ENCODE data around the gene MIF4GD. TPM values are rescaled to one million over a fixed set of nuclear protein-coding genes. Genes with fewer than 3 reads are reported as not detected.

MIF4GD gene
- polyA plus RNA-seq, 1 donor, result 19.2 TPM

DNA sequence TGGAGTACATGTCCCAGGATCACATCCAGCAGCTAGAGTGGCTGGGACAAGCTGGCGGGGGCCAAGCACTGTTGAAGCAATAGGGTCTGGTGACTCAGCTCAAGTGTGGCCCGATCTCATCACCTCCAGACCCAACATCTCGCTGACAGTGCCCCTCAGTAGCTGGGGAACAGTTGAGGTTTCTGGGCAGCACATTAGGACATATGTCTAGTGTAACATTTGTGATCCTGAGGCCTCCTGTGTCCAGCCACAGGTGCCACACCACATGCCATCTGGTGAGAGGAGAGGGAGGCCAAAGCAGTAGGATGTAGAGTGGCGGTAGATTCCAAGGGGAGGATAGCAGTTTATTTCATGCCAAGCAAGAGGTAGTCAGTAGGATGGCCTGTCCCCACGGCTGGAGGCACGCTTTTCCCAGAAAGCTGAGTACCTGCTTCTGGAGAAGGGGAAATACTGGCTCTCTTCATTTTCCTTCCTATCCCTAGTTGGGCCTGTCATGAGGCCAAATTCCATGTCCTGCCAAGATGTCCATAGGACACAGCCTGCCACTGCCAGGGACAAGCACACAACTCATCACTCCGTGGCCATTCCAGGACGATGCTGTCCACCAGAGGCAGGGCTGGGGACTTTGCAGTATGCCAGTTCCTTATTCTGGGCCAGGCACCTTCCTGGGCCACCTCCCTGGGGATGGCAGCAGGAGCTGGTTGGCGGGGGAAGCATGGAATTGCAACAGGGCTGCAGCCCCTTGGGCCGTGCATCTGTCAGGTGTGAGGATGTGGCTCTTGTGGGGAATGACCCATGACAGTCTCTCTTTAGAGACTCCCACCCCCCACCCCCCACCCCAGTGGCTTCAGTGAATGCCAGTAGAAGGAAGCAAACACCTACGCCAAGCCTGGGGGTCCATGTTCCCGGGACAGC is 33.7 kb downstream of the MIF4GD start:
- DNase-seq, result no peak

DNA sequence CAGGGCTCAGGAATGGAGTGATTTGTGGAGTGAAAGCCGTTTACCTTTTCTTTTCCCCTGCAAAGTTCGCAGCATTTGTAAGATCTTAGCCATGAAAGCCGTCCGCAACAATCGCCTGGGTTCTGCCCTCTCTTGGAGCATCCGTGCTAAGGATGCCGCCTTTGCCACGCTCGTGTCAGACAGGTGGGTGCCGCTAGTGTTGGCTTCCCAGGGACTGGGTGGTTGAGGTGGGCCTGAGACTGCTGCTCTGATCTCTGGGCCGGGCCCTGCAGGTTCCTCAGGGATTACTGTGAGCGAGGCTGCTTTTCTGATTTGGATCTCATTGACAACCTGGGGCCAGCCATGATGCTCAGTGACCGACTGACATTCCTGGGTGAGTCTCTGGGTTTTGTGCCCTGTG is 38.2 kb downstream of the MIF4GD start:
- no peak for DNase-seq

DNA sequence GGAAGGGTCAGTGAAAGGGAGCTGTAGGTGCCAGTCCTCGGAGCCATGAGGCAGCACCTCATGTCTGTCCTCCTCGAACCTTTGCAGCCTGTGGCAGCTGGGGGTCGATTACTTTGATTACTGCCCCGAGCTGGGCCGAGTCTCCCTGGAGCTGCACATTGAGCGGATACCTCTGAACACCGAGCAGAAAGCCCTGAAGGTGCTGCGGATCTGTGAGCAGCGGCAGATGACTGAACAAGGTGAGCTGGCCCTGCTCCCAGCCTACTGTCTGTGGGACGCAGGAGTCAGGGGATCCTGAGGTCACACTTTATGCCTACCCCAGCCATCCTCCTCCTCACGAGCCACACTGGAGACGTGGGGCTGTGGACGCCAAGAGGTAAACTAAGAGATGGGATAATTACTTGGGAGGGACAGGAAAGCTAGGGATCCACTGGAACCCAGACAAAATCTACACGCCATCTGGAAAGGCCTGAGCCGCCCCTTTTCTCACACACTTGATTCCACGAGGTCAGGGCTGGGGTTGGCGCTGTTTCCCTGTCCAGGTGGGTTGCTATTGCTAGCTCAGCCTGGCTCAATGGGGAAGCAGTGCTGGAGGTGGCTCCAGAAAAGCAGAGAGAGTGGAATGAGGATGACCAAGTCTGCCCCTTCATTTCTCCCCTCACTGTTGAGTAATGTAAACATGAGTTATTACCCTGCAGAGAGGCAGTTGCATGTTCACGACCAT is 39.1 kb downstream of the MIF4GD start:
- no peak for DNase-seq

GRCh38 chr17:75231071-75231470 is 40.0 kb downstream of the MIF4GD start:
- DNase-seq, result no peak

DNA sequence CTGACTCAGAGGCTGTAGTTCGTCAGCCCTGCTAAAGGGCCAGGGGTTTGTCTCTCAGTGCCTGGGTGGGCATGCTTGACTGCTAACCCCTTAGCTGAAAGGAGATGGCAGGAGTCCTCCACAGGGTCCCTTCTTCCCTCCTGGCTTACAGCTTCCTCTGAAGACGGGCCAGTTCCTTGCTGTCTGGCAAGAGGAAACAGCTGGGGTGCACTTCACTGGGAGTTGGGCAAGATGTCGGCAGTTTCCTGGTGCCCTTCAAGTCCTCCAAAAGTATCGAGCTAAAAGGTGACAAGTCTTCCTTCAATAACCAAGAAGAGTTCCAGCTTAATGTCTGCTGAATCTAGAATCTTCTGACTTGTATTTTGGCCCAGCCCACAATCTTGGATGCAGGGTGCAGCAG is 42.2 kb downstream of the MIF4GD start:
- no peak for DNase-seq

DNA sequence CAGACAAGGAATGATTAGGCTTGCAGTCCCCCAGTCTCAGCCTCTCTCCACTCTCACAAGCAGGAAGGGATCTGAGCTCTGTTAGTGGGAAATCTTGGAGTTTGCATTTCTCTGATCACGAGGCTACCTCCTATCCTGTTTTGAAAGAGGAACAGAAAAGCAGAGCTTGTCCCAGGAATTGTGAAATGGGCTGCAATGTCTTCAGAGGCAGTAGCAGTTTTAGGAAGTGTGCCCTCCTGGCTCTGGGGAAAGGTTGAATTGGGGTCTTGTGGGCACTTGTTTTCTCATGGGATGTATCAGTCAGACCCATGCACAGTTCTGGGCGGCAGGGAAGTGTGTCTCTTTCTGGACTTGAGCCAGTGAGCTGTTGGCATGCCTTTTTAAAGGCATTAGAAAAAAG is 42.7 kb downstream of the MIF4GD start:
- DNase-seq, result no peak

- DNase-seq, result no peak
These were observed 43.3 kb downstream of the MIF4GD start for GRCh38 chr17:75227729-75228128.

DNA sequence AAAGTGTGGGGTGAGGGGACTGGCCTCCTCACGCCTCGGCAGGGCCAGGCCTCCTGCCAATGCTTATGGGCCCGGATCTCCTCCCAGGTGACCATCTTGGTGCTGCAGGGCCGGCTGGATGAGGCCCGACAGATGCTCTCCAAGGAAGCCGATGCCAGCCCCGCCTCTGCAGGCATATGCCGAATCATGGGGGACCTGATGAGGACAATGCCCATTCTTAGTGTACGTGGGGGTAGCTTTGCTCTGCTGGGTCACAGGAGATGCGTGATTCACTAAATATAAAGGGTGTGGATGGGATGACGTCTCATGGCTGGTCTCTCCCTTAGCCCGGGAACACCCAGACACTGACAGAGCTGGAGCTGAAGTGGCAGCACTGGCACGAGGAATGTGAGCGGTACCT is 46.0 kb downstream of the MIF4GD start:
- DNase-seq, result no peak

DNA sequence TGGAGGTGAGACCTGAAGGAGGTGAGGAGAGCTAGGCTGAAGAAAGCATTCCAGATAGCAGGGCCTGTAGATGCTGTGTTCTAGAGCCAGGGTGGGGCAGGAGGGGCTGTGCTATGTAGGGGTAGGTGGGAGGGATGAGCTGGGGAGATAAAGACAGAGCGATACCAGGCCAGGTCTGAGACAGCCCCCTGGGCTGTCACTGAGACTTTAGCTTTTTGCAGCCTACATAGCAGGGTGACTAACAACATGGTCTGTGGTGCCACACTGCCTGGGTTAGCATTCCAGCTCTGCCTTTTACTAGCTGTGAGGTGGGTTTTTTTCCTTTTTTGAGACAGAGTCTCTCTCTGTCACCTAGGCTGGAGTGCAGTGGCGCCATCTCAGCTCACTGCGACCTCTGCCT is 51.2 kb downstream of the MIF4GD start:
- DNase-seq, result no peak

DNA sequence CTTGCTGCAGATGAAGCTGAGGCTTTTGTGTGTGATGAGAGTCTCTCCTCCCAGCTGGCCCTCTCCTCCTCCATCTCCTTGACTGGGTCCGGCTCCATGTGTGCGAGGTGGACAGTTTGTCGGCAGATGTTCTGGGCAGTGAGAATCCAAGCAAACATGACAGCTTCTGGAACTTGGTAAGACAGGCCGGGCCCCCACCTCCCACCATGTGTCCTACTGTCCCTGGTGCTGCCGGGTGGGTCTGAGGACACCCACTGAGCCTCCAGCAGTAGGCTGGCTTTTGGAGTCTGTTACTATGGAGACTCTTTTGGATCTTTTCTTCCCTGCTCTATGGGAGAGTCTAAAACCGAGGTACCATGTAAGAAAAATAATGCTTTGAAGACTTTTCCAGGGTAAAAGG is 52.9 kb downstream of the MIF4GD start:
- DNase-seq, result no peak

Other genes with a start within 250 kb of the MIF4GD start
- gene ATP5PD, start 224.3 kb downstream of the MIF4GD start, polyA plus RNA-seq (ENCODE audit: insufficient read length), result 325 TPM
- 30.4 TPM for gene KCTD2, start 224.0 kb downstream of the MIF4GD start, polyA plus RNA-seq (ENCODE audit: insufficient read length)
- 29.5 TPM for gene SLC16A5, start 183.3 kb downstream of the MIF4GD start, polyA plus RNA-seq (ENCODE audit: insufficient read length)
- gene ARMC7, start 161.3 kb downstream of the MIF4GD start, polyA plus RNA-seq (ENCODE audit: insufficient read length), result 14.0 TPM
- gene NT5C, start 139.5 kb downstream of the MIF4GD start, polyA plus RNA-seq (ENCODE audit: insufficient read length), result 40.0 TPM
- 86.1 TPM for gene JPT1, start 116.7 kb downstream of the MIF4GD start, polyA plus RNA-seq (ENCODE audit: insufficient read length)
- gene SUMO2, start 88.3 kb downstream of the MIF4GD start, polyA plus RNA-seq (ENCODE audit: insufficient read length), result 705 TPM
- 84.0 TPM for gene NUP85, start 65.6 kb downstream of the MIF4GD start, polyA plus RNA-seq (ENCODE audit: insufficient read length)
- 49.1 TPM for gene GGA3, start 9.6 kb downstream of the MIF4GD start, polyA plus RNA-seq (ENCODE audit: insufficient read length)
- 73.9 TPM for gene MRPS7, start 9.4 kb downstream of the MIF4GD start, polyA plus RNA-seq (ENCODE audit: insufficient read length)
- gene SLC25A19, start 18.2 kb upstream of the MIF4GD start, polyA plus RNA-seq (ENCODE audit: insufficient read length), result 7.2 TPM
- gene GRB2, start 134.4 kb upstream of the MIF4GD start, polyA plus RNA-seq (ENCODE audit: insufficient read length), result 100 TPM
- gene TMEM94, start 185.4 kb upstream of the MIF4GD start, polyA plus RNA-seq (ENCODE audit: insufficient read length), result 97.0 TPM
- gene CASKIN2, start 244.3 kb upstream of the MIF4GD start, polyA plus RNA-seq (ENCODE audit: insufficient read length), result 26.6 TPM
- gene TSEN54, start 245.3 kb upstream of the MIF4GD start, polyA plus RNA-seq (ENCODE audit: insufficient read length), result 53.2 TPM

Measured in left kidney (tissue), 2 donors.